CD4-positive, alpha-beta T cell treated with Interleukin-12 subunit alpha and Interleukin-12 subunit beta, for 1 hour (primary cell): ENCODE measurements around the gene BTC.
A peak's percentile ranks its signal among the peaks of the same experiment; 100 is the strongest.
"Not testable (repeated sequence)": the region's sequence is repeated elsewhere in the genome, so short reads cannot be mapped to it uniquely, and the experiment has no call there.

Experiments
- DNase-seq: peaks from one replicate; pipeline ENCODE4 v3.0.0-alpha.2; 2020

Gene BTC

DNA sequence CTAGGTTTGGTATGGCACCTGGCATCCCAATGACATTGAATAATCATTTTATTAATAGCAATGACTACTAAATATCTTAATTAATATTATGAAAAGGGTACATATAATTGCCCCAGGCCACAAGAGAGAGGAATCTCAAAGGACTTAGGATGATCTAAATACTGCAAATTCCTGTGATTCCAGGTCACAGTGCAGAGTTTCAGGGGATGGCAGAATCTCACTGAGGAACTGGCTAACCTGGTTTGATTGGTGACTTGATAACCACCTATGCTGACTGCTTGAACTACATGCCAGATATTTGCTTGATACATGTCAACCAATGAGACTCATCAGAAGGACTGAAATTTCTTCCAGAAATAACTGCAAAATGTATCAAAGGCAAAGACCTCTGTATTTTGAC is 37.2 kb downstream of the BTC start:
- DNase-seq: no peak

DNA sequence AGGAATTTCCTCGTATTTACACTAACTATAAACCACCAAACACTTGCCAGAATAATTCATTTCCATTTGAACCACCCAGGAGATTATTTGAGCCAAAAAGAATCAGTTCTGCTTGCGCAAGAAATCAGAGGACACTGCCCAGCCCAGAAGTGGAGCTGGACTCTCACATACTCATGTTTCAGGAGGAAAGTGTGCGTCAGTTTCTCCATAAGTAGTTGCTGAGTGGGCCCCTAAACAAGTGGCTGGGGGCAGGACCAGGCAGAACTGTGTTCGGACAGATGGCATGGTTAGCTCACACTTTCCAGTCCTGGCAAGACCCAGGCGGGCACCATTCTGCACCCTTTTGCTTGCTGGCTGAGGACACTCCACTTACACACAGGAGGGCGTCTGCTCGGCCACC is 38.8 kb downstream of the BTC start:
- no peak for DNase-seq

DNA sequence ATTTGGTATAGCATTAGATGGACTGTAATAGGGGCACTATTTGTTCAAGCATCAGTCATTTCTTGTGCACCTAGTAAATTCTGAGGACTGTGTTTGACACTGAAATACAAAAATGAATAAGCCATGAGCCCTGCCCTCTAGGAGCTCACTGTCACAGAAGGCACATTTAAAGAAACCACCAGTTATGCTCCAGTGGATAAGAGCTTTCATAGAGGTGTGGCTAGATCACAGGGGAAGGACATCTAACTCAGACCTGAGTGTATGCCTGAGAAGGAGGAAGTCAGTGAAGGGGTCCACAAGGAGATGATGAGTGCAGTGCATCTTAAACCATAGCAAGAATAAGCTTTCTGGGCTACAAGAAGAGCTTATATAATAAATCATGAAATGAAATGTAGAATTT is 40.1 kb downstream of the BTC start:
- DNase-seq: no peak

DNA sequence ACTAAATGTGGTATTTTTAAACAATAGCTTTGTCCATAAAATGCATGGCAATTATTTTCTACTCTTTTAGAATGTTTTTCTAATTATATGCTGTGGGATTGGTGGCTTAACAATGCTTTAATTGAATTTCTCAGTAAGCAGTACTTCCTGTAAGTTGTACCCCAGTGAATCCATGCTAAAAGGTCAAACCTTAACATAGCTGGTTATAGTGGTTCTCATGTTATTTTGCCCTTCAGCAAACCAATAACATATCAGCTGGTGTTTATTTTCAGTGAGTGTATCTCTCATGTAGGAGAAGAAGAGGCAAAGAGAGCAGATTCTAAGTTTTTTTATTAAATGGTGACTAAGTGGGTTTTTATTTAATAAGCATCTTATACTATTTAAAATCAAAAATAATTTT is 41.5 kb downstream of the BTC start:
- DNase-seq: no peak

DNA sequence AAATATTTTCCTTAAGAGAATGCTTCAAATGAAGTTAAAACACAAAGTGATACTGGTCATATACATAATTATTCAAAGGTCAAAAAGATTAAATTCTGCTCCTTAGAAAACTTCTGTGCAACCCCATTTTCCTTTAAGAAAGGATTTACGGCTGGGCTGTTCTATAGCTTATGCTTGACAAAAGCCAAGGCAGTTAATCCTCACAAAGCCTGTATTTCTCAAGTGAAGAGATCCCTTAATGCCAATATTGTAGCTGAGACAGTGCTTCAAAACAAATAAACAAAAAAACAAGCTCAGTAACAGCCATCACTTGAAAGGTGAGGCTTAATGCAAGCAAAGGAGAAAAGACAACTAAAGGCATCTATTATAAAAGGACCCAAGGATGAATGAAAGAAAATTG is 42.5 kb downstream of the BTC start:
- no peak for DNase-seq

DNA sequence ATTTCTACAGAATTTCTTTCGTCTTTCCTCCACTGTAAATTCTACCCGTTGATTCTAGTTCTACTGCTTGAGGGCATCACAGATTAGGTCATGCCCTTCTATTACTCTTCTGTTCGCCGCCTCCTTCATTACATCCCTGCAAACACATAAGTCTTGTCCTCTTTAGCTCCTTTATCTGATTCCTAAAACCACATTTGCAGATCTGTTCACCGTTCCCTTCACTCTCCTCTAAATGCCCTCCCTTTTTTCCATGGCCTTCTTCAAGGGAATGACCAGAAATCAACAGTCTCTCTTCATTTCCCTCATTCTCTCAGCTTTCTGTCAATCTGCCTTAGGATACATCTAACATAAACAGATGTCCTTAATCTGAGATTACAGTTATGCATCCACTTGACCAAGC is 43.1 kb downstream of the BTC start:
- DNase-seq: no peak

DNA sequence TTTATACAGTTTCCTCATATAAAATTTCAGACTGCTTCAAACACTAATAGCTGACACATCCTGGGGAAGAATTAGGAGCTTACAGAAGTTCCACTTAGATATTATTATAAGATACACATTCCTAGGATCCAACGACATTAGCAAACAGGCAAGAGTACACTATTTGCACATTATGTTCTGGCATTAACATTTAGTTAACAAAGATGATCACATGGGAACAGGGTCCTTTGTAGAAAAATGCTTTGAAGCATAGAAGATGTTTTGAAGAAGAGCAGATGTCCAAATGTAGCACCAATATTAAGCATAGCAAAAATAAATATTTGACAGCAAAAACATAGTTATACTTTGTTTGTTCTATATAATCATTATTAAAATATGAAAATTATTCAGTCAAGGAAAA is 52.1 kb downstream of the BTC start:
- no peak for DNase-seq

DNA sequence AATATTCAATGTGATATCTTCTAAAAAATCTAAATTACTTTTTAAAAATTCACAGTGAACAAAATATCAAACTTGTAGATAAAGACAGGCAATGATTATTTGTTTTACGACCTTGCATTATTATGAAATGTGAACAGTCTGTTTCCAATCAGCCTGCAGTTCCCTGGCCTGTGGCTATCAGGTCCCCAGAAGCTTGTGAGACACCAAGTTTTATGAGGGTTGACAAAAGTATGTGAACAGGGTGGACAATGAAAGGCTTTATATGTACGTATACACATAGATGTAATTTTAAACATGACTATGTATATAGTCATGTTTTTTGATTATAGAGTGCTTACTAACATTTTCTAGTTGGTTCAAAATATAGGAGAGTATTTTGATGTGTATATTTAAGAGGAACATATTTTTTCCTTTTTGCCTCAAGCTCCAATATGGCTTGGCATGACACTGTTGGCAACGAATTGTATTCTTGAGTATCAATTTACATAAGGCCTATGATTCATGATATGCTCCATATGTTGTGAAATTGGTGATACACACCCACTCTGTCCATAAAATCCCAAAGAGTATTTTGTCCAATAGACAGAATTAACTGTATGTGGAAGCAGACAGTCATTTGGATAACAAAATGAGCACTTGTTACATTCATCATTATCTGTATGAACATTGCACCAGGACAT is 55.7 kb downstream of the BTC start:
- no peak for DNase-seq

DNA sequence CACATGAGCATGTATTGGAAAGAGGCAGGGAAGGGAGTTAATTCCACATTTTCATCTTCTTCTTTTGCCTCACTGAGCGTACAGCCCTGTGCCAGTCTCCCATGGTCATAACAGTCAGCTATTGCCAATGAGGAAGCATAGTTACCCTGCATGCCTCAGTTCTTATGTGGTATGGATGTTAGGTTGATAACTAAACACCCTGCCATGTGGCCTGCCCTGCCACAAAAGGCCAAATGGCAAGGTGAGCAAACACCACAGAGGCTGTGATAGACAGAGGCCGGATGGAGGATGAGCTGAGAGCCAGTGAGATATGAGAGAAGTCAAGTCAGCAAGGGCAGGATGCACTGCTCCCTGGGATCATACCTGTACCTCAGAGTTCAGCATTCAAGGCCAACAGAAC is 59.3 kb downstream of the BTC start:
- DNase-seq: no peak

DNA sequence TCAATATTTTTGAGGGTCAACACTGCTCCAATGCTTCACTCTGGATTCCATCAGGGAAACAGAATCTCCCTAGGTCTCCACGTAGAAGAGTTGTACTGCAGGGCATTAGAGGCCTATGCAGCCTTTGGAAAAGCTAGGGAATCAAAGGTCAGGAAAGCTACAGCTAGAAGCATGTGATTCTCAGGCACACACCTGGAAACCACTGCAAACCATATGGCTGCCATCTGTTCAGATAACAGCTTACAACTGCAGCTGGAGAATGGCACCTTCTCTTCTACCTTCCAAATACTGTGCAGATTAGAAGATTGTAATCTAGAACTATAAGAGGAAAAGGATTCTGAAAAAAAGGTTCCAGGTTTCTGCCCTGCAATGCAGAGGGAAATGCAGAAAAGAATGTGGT is 60.6 kb downstream of the BTC start:
- no peak for DNase-seq

DNA sequence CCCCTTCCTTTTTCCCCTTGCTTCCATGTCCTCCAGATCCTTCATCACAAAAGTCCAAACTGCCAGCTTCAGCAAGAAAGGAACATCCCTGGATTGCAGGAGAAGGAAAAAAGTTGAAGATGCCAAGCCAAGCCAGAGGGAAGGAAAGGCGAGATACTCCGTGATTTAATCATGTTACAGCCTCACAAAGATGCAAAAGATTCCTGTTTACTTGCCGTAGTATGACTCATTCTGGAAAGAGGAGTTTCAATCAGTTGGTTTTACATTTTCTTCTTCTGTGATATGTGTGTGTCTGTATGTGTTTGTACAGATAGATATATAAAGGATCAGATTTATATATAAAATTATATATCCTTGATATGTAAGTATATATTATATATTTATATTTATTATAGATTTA is 69.3 kb downstream of the BTC start:
- no peak for DNase-seq

DNA sequence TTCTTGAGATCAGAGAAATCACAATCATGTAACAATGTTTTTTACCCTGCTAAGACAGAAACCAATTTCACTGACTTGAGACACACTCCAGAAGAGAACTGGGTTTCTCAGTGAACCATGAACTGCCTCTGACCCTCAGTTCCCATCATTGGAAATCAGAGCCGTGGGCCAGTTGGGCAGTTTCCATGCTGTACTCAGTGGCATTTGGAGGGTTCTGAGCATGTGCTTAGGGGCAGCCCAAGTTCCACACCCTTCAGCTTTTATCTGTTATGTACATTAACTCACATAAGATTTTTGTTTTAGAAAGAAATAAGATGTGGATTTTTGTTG is 77.9 kb downstream of the BTC start:
- DNase-seq: no peak

DNA sequence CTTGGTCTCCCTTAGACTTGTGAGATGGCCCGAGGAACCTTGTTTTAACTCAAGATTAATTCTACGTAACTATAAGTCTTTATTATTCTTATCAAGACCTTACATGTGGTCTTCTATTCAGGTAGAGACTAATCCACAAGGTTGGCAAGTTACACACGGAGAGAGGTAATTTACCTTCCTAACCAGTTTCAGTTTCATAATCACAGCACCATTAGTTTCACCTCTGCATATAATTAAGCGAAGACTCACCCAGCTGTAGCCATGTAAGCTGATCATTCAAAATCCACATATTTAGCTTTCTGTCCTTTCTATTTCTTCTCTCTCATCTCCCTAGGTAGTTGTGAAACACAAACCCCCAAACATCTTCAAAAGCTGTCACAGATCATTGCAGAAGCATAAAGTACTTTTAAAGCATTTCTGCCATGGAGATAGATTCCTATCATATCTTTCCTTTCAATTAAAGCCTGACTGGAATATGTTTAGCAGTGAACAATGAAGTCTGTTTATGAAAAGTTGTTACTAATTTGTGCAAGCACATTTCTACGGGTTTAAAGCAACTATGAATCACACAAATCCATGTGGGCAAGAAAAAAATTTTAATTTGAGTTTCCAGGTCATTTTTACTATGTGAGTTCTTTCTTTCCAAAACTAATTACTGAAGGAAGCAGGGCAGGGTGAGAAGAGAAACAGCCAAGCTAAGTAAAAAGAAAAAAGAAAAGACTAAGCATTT is 78.5 kb downstream of the BTC start:
- peak; percentile 1 for DNase-seq

DNA sequence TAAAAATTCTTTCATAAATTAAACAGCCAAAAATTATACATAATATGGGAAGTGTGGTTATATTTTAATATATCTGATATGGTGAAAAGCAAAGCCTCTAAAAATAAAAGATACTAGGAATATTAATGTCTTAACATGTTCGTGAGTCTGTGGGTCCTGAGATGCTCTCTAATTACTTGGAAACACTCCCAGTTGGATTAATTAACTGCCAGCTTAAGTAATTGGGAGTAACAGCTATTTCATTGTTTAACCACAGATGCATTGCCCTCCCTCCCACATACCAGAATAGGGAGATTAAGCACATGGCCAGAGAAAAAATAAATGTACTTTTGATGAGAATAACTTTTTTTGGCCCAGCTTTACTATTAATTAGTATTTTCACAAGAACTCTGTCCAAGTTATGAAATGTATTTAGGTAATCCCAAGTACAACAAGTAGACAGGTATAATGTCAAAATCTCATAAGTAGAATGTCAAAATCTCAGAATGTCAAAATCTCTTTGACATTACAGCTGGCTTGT is 79.7 kb downstream of the BTC start:
- DNase-seq: no peak

DNA sequence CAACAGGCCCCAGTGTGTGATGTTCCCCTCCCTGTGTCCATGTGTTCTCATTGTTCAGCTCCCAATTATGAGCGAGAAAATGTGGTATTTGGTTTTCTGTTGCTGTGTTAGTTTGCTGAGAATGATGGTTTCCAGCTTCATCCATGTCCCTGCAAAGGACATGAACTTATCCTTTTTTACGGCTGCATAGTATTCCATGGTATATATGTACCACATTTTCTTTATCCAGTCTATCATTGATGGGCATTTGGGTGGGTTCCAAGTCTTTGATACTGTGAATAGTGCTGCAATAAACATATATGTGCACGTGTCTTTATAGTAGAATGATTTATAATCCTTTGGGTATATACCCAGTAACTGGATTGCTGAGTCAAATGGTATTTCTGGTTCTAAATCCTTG is 86.2 kb downstream of the BTC start:
- DNase-seq: not testable (repeated sequence)
